Measurements from ENCODE around the gene C7orf57.
"Not testable (repeated sequence)": the region's sequence is repeated elsewhere in the genome, so short reads cannot be mapped to it uniquely, and the experiment has no call there.

C7orf57 gene

DNA sequence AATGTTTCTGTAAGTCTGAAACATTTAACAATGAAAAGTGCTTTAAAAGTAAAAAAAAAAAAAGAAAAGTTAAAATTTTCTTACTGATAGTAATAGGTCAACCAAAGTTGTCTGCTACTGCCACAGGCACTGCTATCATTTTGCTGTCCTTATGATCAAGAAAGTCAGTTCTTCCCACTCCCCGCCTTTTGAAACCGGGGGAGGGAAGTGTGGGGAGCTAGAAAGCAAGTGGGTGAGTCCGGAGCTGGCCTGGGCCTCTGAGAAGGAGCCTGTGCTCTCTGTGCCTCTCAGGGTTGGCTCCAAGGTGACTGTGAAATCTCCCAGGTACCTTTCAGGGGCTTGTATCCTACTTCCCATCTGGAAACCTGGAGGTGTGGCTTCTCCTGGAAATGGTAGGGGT is 7.3 kb downstream of the C7orf57 start:
- Mint-ChIP-seq H3K27ac (no peak overlapping the region), H3K4me1 (ENCODE audit: low read depth) (peaks cover 17% of the 10 kb centered on the region), H3K36me3 (ENCODE audit: low read depth) (no peaks in the 10 kb centered on the region), H3K9me3 (no peaks in the 10 kb centered on the region), H3K27me3 (ENCODE audit: low read depth) (peaks cover 9% of the 10 kb centered on the region), H3K4me3 (no peak overlapping the region)
- no peak for DNase-seq (ENCODE audit: low spot score)

DNA sequence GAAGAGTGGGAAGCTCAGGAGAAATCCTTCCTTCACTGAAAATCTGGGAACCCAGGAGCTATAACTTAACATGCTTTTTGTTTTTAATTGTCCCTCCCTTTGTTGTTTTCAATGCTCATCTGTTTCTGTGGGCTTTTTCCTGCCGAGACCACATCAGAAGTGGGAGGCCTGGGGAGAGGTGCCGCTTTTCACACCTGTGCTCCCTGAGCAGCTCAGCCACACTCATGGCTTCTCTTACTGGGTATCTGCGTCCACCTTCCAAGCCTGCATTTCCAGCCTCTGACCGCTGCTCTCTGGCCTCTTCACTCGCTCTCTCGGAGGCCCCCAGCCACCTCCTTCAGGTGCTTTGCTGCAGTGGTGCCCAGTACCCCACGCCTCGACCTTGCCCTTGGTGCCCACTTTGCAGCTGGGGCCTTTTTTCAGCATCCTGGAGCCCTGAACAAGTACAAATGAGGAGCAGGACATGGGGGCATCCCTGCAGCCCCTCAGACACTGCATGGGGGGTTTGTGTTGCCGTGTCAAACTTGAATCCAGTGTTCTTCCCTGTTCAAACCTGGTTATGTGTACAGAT is 9.9 kb downstream of the C7orf57 start:
- Mint-ChIP-seq H3K4me1 (ENCODE audit: low read depth) (peaks cover 17% of the 10 kb centered on the region), H3K9me3 (no peaks in the 10 kb centered on the region), H3K27me3 (ENCODE audit: low read depth) (peaks cover 4% of the 10 kb centered on the region), H3K36me3 (ENCODE audit: low read depth) (no peaks in the 10 kb centered on the region), H3K27ac (no peak overlapping the region), H3K4me3 (no peak overlapping the region)
- DNase-seq (ENCODE audit: low spot score) = no peak

DNA sequence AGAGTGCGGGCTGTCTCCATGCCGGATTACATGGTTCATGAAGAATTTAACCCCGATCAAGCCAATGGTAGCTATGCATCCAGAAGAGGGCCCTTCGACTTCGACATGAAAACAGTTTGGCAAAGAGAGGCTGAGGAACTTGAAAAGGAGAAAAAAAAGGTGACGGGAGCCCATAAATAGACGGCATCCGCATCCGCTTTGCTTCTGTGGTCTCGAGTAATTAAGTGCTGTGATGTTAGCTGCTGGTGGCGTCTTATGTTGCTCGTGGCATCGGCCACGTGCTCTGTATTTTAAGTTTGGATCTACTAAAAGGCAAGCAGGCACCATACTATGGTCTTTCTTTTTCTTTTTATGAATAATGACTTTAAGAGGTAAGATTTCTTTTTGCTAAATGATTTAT is 11.1 kb downstream of the C7orf57 start:
- H3K9me3 Mint-ChIP-seq = no peaks in the 10 kb centered on the region
- peaks cover 13% of the 10 kb centered on the region for H3K4me1 Mint-ChIP-seq (ENCODE audit: low read depth)
- H3K27ac Mint-ChIP-seq = no peak overlapping the region
- no peak for DNase-seq (ENCODE audit: low spot score)
- no peaks in the 10 kb centered on the region for H3K36me3 Mint-ChIP-seq (ENCODE audit: low read depth)
- no peak overlapping the region for H3K4me3 Mint-ChIP-seq
- H3K27me3 Mint-ChIP-seq (ENCODE audit: low read depth) = peaks cover 4% of the 10 kb centered on the region

DNA sequence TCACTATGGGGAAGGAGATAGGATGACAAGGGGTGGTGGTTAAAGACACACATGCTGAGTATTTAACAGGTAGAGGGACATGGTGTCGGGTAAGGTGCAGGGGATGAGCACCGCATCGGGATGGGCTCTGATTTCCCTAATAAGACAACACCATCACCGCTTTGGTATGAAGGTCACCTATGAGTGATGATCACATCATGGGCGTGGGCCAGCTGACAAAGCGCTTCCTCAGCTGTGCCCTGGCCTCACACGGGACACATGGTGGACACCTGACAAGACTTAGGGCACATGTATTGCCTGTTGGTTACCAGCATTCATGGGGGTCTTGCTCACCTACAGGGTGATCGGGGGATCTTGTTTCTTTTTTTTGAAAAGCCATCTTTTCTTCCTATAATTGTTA is 12.8 kb downstream of the C7orf57 start:
- DNase-seq (ENCODE audit: low spot score) = no peak
- no peaks in the 10 kb centered on the region for H3K9me3 Mint-ChIP-seq
- peaks cover 9% of the 10 kb centered on the region for H3K4me1 Mint-ChIP-seq (ENCODE audit: low read depth)
- H3K27ac Mint-ChIP-seq = no peak overlapping the region
- H3K27me3 Mint-ChIP-seq (ENCODE audit: low read depth) = peaks cover 4% of the 10 kb centered on the region
- no peak overlapping the region for H3K4me3 Mint-ChIP-seq
- H3K36me3 Mint-ChIP-seq (ENCODE audit: low read depth) = no peaks in the 10 kb centered on the region

DNA sequence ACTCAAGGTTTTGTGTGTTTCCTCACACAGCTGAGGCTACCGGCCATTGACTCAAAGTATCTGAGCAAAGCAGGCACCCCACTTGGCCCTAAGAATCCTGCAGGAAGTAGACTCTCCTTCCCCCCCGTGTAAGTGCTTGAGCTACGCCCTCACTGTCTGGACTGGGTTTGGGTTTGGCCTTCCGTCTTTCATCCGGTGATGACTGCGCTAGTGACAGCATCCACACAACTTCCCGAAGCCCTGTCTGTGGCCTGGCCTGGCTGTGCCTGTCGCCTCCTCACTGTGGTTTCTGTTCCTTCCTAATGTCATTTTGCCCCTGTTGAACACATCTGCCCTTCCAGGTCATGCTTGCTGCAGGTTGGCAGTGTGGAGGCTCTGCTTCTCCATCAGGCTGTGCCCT is 14.5 kb downstream of the C7orf57 start:
- Mint-ChIP-seq H3K9me3 (no peaks in the 10 kb centered on the region), H3K27ac (peak overlapping the region; percentile 17), H3K4me3 (no peak overlapping the region), H3K36me3 (ENCODE audit: low read depth) (no peaks in the 10 kb centered on the region), H3K27me3 (ENCODE audit: low read depth) (peaks cover 4% of the 10 kb centered on the region), H3K4me1 (ENCODE audit: low read depth) (peaks cover 9% of the 10 kb centered on the region)
- no peak for DNase-seq (ENCODE audit: low spot score)

DNA sequence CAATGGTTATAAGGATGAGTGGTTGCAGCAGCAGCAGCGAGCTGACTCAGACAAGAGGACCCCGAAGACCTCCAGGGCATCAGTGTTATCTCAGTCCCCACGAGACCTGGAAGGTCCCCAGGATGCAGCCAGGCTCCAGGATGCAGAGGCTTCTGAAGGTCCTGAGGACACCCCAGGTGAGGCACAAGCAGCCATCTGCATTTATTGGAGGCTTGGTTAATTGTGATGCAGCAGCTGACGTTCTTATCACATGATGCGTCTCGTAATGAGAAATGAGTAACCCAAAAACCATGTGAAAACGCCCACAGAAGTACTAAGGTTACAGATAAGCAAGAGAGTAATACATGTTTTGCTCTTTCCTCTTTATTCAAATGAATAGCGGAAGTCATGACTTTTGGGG is 17.4 kb downstream of the C7orf57 start:
- Mint-ChIP-seq H3K4me3 (no peak overlapping the region), H3K27me3 (ENCODE audit: low read depth) (peaks cover 3% of the 10 kb centered on the region), H3K4me1 (ENCODE audit: low read depth) (peaks cover 3% of the 10 kb centered on the region), H3K27ac (no peak overlapping the region), H3K9me3 (peaks cover 9% of the 10 kb centered on the region), H3K36me3 (ENCODE audit: low read depth) (no peaks in the 10 kb centered on the region)
- peak; percentile 52 for DNase-seq (ENCODE audit: low spot score)

DNA sequence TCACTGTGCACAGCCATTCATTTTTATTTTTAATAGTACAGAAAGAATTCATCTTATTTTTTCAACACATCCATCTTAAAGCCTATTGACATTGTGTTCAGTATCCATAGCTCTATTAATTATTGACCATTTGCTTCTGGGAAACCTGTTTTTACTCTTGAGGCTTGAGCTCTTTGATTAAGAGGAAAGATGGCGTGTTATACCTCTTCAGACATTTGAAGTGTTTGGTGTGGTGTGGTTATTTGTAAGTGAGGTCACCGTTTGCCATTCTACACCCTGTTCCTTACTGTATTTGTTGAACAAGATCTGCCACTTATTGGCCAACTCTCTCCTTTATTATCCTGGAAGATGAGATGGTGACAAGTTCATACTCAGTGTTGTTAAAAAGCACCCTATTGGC is 18.4 kb downstream of the C7orf57 start:
- peaks cover 3% of the 10 kb centered on the region for H3K4me1 Mint-ChIP-seq (ENCODE audit: low read depth)
- DNase-seq (ENCODE audit: low spot score) = no peak
- H3K4me3 Mint-ChIP-seq = no peak overlapping the region
- H3K9me3 Mint-ChIP-seq = peaks cover 9% of the 10 kb centered on the region
- H3K27me3 Mint-ChIP-seq (ENCODE audit: low read depth) = peaks cover 3% of the 10 kb centered on the region
- no peaks in the 10 kb centered on the region for H3K36me3 Mint-ChIP-seq (ENCODE audit: low read depth)
- H3K27ac Mint-ChIP-seq = no peak overlapping the region

DNA sequence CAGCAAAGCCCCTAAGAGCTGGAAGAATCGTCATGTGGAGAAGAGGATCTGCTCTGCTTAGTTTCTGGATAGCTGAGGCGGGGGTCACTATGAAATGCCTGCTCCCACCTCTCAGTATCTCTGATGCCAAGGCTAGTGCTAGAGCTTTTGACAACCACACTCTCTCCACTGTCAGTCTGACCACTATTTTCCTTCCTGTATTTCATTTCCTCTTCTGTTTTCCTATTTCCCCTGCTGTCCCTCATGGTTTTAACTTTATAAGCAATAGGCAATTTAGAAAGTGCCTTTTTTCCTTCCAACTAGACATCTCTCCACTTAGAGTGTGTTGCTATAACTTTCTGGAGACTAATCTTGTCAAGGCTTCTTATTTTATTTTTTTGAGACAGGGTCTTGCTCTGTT is 23.6 kb downstream of the C7orf57 start:
- DNase-seq (ENCODE audit: low spot score) = no peak
- Mint-ChIP-seq H3K4me3 (no peak overlapping the region), H3K36me3 (ENCODE audit: low read depth) (no peaks in the 10 kb centered on the region), H3K27me3 (ENCODE audit: low read depth) (peaks cover 8% of the 10 kb centered on the region), H3K4me1 (ENCODE audit: low read depth) (peaks cover 4% of the 10 kb centered on the region), H3K9me3 (peaks cover 14% of the 10 kb centered on the region), H3K27ac (no peak overlapping the region)

DNA sequence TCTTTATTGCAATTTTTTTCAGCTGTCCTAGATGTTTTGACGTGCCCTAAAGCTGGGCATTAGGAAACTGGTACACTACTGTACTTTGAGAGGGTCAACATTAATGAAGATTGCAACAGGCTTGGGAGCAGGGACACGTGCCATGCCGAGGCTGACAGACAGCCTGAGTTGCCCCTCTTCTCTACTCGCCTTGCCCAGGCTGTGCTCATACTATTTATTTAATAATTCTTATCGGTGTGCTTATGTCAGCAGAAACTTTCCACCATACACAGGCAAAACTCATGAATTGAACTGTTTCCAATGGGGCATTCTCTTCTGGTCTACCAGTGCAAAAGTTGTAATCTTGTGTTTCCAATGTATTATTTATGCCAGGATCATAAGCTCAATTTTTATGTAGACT is 24.4 kb downstream of the C7orf57 start:
- Mint-ChIP-seq H3K4me3 (no peak overlapping the region), H3K9me3 (peaks cover 18% of the 10 kb centered on the region), H3K4me1 (ENCODE audit: low read depth) (peaks cover 4% of the 10 kb centered on the region), H3K27ac (no peak overlapping the region), H3K27me3 (ENCODE audit: low read depth) (peaks cover 10% of the 10 kb centered on the region), H3K36me3 (ENCODE audit: low read depth) (no peaks in the 10 kb centered on the region)
- no peak for DNase-seq (ENCODE audit: low spot score)

DNA sequence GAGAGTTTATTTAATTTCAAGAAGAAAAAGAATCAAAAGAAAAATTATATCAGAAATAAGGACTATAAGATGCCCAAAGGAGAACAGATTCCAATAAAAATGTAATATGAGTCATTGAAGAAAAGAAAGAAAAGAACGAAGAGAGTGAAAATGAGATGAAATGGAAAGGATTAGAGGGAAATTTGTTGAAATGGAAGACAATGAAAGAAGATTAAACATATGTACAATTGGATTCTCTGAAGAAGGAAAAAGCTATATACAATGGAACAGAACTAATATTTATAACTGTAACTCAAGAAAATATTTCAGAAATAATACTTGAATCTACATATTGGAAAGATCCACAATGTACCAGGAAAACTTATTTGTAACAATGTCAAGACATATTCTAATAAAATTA is 28.6 kb downstream of the C7orf57 start:
- Mint-ChIP-seq H3K27ac (no peak overlapping the region), H3K36me3 (ENCODE audit: low read depth) (no peaks in the 10 kb centered on the region), H3K4me1 (ENCODE audit: low read depth) (peaks cover 2% of the 10 kb centered on the region), H3K27me3 (ENCODE audit: low read depth) (peaks cover 10% of the 10 kb centered on the region), H3K4me3 (no peak overlapping the region), H3K9me3 (peaks cover 10% of the 10 kb centered on the region)
- DNase-seq (ENCODE audit: low spot score) = no peak

DNA sequence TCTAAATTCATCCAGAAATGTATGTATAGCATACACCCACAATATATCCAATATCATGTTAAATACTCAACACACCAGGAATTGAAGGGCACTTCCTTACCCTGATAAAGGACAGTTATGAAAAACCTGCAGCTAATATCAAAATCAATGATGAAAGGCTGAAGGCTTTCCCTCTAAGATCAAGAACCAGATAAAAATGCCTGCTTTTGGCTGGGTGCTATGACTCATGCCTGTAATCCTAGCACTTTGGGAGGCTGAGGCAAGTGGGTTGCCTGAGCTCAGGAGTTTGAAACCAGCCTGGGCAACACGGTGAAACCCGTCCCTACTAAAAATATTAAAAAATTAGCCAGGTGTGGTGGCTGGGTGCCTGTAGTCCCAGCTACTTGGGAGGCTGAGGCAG is 32.1 kb downstream of the C7orf57 start:
- Mint-ChIP-seq H3K4me1 (ENCODE audit: low read depth) (no peaks in the 10 kb centered on the region), H3K9me3 (peaks cover 17% of the 10 kb centered on the region), H3K27ac (no peak overlapping the region), H3K27me3 (ENCODE audit: low read depth) (peaks cover 10% of the 10 kb centered on the region), H3K36me3 (ENCODE audit: low read depth) (peaks cover 5% of the 10 kb centered on the region), H3K4me3 (no peak overlapping the region)
- DNase-seq (ENCODE audit: low spot score) = no peak

DNA sequence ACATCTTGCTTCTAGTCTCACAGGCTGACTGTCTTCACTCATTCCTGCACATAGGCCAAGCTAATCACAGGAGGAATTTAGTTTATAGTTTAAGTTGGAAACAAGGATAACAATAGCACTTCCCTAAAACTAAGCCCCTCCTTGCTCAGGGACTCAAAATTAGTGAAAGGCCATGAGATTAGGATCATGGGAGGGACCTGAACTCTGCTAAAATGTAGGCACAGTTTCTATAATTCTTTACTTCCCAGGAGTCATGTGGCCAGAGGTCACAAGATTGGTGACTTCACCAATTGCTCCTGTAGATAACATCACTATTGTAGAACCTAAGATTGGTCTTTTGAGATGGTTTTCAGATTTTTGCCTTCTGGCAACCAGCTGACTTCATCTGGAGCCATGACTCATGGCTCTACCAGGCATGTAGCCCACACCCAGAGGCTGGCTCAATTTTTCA is 38.9 kb downstream of the C7orf57 start:
- H3K27ac Mint-ChIP-seq = no peak overlapping the region
- no peak for DNase-seq (ENCODE audit: low spot score)

DNA sequence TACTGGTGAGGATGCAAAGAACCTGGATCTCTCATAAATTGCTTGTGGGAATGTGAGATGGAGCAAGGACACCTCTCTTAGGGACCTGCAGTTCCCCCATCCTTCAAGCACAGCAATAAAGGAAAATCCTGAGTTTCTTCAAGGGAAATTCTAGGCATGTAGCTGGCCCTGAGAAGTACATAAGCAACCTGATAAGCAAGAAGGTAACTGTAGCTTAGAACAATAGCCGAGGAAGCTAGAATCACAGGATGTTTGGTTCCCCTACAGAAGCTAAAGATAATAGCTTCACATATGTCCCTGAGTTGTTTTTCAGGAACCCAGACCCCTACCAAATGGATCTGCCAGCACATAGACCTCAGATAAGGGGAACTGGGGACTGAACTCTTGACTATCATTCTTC is 42.1 kb downstream of the C7orf57 start:
- no peak for DNase-seq (ENCODE audit: low spot score)
- H3K27ac Mint-ChIP-seq = no peak overlapping the region
- H3K4me1 Mint-ChIP-seq (ENCODE audit: low read depth) = peaks cover 15% of the 10 kb centered on the region
- H3K4me3 Mint-ChIP-seq = no peak overlapping the region
- peaks cover 1% of the 10 kb centered on the region for H3K36me3 Mint-ChIP-seq (ENCODE audit: low read depth)
- H3K9me3 Mint-ChIP-seq = peaks cover 5% of the 10 kb centered on the region
- H3K27me3 Mint-ChIP-seq (ENCODE audit: low read depth) = no peaks in the 10 kb centered on the region

More for the DNA sequence above, 38.9 kb downstream of the C7orf57 start:
- no peak overlapping the region for H3K4me3 Mint-ChIP-seq
- peaks cover 12% of the 10 kb centered on the region for H3K9me3 Mint-ChIP-seq
- H3K4me1 Mint-ChIP-seq (ENCODE audit: low read depth) = peaks cover 14% of the 10 kb centered on the region
- H3K36me3 Mint-ChIP-seq (ENCODE audit: low read depth) = peaks cover 5% of the 10 kb centered on the region
- H3K27me3 Mint-ChIP-seq (ENCODE audit: low read depth) = no peaks in the 10 kb centered on the region

DNA sequence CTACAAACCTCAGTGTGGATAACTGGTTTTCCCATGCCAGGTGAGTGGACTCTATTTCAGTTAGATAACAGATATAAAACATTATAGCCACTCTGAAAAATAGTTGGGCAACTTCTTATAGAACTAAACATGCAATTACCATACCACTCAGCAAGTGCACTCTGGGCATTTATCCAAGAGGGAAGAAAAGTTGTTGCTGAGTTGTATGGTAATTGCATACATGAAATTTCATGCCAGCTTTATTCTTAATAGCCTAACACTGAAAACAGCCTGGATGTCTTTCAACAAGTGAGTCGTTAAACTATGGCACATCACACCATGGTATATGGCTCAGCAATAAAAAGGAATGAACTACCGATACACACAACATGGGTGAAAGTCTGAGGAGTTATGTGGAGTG is 43.1 kb downstream of the C7orf57 start:
- Mint-ChIP-seq H3K4me3 (no peak overlapping the region), H3K4me1 (ENCODE audit: low read depth) (peaks cover 25% of the 10 kb centered on the region), H3K9me3 (no peaks in the 10 kb centered on the region), H3K27ac (no peak overlapping the region), H3K36me3 (ENCODE audit: low read depth) (no peaks in the 10 kb centered on the region), H3K27me3 (ENCODE audit: low read depth) (no peaks in the 10 kb centered on the region)
- no peak for DNase-seq (ENCODE audit: low spot score)

DNA sequence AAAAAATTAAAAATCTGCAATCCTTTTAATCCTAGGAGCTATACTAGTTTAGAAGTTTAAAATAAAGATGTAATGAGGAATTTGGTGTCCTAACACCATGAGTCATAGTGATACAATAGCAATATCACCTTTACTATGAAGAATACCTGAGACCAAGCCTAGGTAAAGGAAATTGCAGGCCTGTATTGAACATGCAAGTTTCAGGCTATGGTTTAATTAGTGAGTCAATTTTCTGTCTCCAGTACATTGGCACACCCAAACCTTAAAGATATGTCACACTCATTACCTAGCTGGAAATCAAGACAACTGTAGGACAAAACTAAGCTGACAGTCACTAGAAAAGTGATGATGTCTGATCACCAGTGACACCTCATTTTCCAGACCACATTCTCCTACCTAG is 47.0 kb downstream of the C7orf57 start:
- not testable (repeated sequence) for H3K27ac Mint-ChIP-seq; H3K27me3 Mint-ChIP-seq (ENCODE audit: low read depth); H3K4me3 Mint-ChIP-seq; DNase-seq (ENCODE audit: low spot score); H3K36me3 Mint-ChIP-seq (ENCODE audit: low read depth); H3K9me3 Mint-ChIP-seq
- peaks cover 49% of the 10 kb centered on the region for H3K4me1 Mint-ChIP-seq (ENCODE audit: low read depth)
